WTC11 (cell line): ENCODE results near the gene DUSP19. TPM values are rescaled to one million over a fixed set of nuclear protein-coding genes. Genes with fewer than 3 reads are reported as not detected.

ENCODE experiments used
- ATAC-seq: fragments of 200-7000 bp; cut with Tn5 transposase; 2 replicates; pipeline ENCODE4 v1.10.0; 2021; ENCODE audit warnings: mild to moderate bottlenecking, moderate library complexity
- CTCF ChIA-PET: fragments of 300-600 bp; sonication (Branson Sonifier 250); formaldehyde crosslinking; loops from one replicate; lab custom pipeline; 2021; ENCODE audit warnings: antibody characterized with exemption; lab: Charles Lee
- POLR2A ChIA-PET: fragments of 350-600 bp; sonication (Branson Sonifier 250); formaldehyde crosslinking; loops from one replicate; lab custom pipeline; 2021; ENCODE audit warnings: antibody characterized with exemption; lab: Charles Lee
- DNase-seq: peaks from one replicate; pipeline ENCODE4 v3.0.0; 2021; ENCODE audit warnings: low spot score
- H3K27ac Mint-ChIP-seq: 2 replicates; pipeline ENCODE4 v1.8.0; 2021; ENCODE audit warnings: mixed read lengths
- H3K27me3 Mint-ChIP-seq: 2 replicates; pipeline ENCODE4 v1.8.0; 2021; ENCODE audit warnings: low read depth, mild to moderate bottlenecking, moderate library complexity, mixed read lengths
- H3K36me3 Mint-ChIP-seq: 2 replicates; pipeline ENCODE4 v1.8.0; 2021; ENCODE audit warnings: mixed read lengths
- H3K4me1 Mint-ChIP-seq: 2 replicates; pipeline ENCODE4 v1.8.0; 2022; ENCODE audit warnings: mixed read lengths
- H3K4me3 Mint-ChIP-seq: 2 replicates; pipeline ENCODE4 v1.8.0; 2021; ENCODE audit warnings: mild to moderate bottlenecking, moderate library complexity, mixed read lengths
- H3K9me3 Mint-ChIP-seq: 2 replicates; pipeline ENCODE4 v1.8.0; 2021; ENCODE audit warnings: mixed read lengths
- AFF4 ChIP-seq: sonication (generic); formaldehyde crosslinking; IDR thresholded peaks from 2 replicates; pipeline ENCODE4 v1.8.1; 2023; ENCODE audit warnings: mild to moderate bottlenecking, missing genetic modification reagents, borderline replicate concordance
- AR ChIP-seq: fragments of 250-450 bp; sonication (Bioruptor Pico); IDR thresholded peaks from 2 replicates; pipeline ENCODE4 v1.9.0; 2021; ENCODE audit warnings: mild to moderate bottlenecking
- CBFB ChIP-seq: sonication (generic); formaldehyde crosslinking; IDR thresholded peaks from 2 replicates; pipeline ENCODE4 v1.8.1; 2022; ENCODE audit warnings: mild to moderate bottlenecking, low read depth, missing genetic modification reagents
- E2F1 ChIP-seq: sonication (generic); formaldehyde crosslinking; IDR thresholded peaks from 2 replicates; pipeline ENCODE4 v1.8.0; 2022; ENCODE audit warnings: mild to moderate bottlenecking, missing genetic modification reagents
- EMX1 ChIP-seq: fragments of 250-450 bp; sonication (Bioruptor Pico); IDR thresholded peaks from 2 replicates; pipeline ENCODE4 v1.8.0; 2021; ENCODE audit warnings: mild to moderate bottlenecking
- FOXP4 ChIP-seq: sonication (generic); formaldehyde crosslinking; IDR thresholded peaks from 2 replicates; pipeline ENCODE4 v1.8.0; 2022; ENCODE audit warnings: mild to moderate bottlenecking, missing genetic modification reagents
- PREB ChIP-seq: sonication (generic); formaldehyde crosslinking; IDR thresholded peaks from 2 replicates; pipeline ENCODE4 v1.8.1; 2022; ENCODE audit warnings: mild to moderate bottlenecking, missing genetic modification reagents, moderate library complexity, borderline replicate concordance
- SMAD4 ChIP-seq: sonication (generic); formaldehyde crosslinking; IDR thresholded peaks from 2 replicates; pipeline ENCODE4 v1.8.0; 2022; ENCODE audit warnings: mild to moderate bottlenecking, missing genetic modification reagents
- SOX15 ChIP-seq: fragments of 250-450 bp; sonication (Bioruptor Pico); IDR thresholded peaks from 2 replicates; pipeline ENCODE4 v1.9.0; 2021; ENCODE audit warnings: mild to moderate bottlenecking
- ZBTB21 ChIP-seq: sonication (generic); formaldehyde crosslinking; IDR thresholded peaks from 2 replicates; pipeline ENCODE4 v1.8.1; 2023; ENCODE audit warnings: mild to moderate bottlenecking, missing genetic modification reagents, borderline replicate concordance
- ZNF281 ChIP-seq: sonication (generic); formaldehyde crosslinking; IDR thresholded peaks from 2 replicates; pipeline ENCODE4 v1.8.0; 2023; ENCODE audit warnings: mild to moderate bottlenecking, missing genetic modification reagents
- total RNA-seq: library from RNA; stranded (reverse); gene quantifications from 3 replicates; pipeline ENCODE4 v1.2.3, GENCODE V29; 2021
- TF ChIP-seq, protein P1 (sequence below): sonication (generic); formaldehyde crosslinking; IDR thresholded peaks from 2 replicates; pipeline ENCODE4 v1.8.0; 2022; ENCODE audit warnings: mild to moderate bottlenecking, missing genetic modification reagents
- TF ChIP-seq, protein P2 (sequence below): fragments of 250-450 bp; sonication (Bioruptor Pico); IDR thresholded peaks from 2 replicates; pipeline ENCODE4 v1.9.0; 2021; ENCODE audit warnings: mild to moderate bottlenecking, borderline replicate concordance

The DUSP19 gene
- total RNA-seq, 1 experiment from 2014 or later: 3.9 TPM

DNA sequence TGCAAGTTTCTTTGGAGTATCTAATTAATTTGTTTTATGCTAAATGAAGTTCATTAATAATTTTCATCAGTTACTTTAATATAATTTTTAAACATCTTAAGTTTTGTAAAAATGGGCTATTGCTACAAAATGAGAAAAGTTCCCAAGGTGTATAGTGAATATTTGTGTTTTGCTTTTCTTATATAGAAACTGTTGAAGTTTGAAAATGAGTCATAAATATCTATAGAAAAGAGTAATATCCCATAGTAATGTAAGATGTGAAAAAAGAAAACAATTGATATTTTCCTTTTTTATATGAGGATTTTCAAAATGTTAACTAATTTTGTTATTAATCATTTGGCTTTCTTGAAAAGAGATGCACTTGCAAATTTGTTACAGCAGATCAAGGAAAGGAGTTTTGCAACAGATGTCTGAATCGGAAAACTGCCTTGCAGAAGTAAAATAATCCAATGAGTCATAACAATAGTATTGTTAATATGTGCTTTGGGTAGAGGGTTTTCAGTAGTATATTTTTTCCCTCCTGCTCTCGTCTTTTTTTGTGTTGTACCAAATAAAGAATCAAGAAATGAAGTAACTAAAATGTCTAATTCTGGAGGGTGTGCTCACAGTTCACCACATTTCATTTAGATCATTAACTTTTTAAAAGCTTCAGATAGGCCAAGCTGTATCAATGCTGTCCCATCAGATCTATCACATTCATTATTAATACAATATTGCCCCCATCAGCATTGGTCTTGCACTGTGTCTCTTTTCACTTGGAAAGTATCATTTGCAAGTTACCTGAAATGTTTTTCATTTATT lies 15.5 kb downstream of the DUSP19 start (continued):
- no peak for TF ChIP-seq E2F1 (CRISPR knock-in tag)

DNA sequence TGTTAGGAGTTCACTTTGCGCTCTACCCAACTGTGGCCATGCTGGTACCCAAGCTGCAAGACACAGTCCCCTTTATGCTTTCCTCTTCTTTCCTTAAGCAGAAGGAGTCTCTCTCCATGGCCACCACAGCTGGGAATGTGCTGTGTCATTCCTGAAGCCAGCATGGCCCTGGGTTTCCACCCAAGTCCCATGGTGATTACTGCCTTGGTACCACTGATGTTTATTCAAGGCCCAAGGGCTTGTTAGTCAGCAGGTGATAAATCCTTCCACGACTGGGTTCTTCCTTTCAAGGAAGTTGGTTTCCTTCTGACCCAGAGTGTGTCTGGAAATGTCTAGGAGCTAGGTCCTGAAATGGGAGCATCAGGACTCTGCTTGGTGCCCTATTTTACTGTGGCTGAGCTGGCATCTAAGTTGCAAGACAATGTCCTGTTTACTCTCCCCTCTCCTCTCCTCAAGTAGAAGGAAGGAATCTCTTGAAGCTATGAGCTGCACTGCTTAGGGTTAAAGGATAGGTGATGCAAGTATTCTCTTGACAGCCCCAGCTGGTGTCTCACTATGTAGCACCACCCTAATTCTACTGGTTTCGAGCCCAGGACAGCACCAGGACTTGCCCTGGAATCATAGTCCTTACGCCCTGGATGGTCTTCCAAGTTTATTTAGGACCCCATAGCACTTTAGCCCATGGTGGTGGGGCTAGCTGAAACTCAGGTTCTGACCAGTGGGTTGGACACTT lies 27.0 kb downstream of the DUSP19 start:
- Mint-ChIP-seq H3K36me3 (no peaks in the 10 kb centered on the region), H3K27me3 (no peaks in the 10 kb centered on the region), H3K9me3 (no peaks in the 10 kb centered on the region), H3K4me1 (no peaks in the 10 kb centered on the region), H3K27ac (no peak overlapping the region), H3K4me3 (no peak overlapping the region)
- DNase-seq (no peak), ATAC-seq (no peak)
- ChIA-PET CTCF (no interaction called here), POLR2A (no interaction called here)
- no peak for TF ChIP-seq CBFB
- TF ChIP-seq ZNF281 (CRISPR knock-in tag): no peak
- no peak for TF ChIP-seq EMX1 (CRISPR knock-in tag)
- no peak for TF ChIP-seq AR (CRISPR knock-in tag)
- TF ChIP-seq, protein P1, sequence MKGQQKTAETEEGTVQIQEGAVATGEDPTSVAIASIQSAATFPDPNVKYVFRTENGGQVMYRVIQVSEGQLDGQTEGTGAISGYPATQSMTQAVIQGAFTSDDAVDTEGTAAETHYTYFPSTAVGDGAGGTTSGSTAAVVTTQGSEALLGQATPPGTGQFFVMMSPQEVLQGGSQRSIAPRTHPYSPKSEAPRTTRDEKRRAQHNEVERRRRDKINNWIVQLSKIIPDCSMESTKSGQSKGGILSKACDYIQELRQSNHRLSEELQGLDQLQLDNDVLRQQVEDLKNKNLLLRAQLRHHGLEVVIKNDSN: no peak
- no peak for TF ChIP-seq PREB (CRISPR knock-in tag)
- no peak for TF ChIP-seq FOXP4
- no peak for TF ChIP-seq SMAD4 (CRISPR knock-in tag)
- no peak for TF ChIP-seq AFF4 (CRISPR knock-in tag)
- TF ChIP-seq SOX15 (CRISPR knock-in tag): no peak
- TF ChIP-seq, protein P2, sequence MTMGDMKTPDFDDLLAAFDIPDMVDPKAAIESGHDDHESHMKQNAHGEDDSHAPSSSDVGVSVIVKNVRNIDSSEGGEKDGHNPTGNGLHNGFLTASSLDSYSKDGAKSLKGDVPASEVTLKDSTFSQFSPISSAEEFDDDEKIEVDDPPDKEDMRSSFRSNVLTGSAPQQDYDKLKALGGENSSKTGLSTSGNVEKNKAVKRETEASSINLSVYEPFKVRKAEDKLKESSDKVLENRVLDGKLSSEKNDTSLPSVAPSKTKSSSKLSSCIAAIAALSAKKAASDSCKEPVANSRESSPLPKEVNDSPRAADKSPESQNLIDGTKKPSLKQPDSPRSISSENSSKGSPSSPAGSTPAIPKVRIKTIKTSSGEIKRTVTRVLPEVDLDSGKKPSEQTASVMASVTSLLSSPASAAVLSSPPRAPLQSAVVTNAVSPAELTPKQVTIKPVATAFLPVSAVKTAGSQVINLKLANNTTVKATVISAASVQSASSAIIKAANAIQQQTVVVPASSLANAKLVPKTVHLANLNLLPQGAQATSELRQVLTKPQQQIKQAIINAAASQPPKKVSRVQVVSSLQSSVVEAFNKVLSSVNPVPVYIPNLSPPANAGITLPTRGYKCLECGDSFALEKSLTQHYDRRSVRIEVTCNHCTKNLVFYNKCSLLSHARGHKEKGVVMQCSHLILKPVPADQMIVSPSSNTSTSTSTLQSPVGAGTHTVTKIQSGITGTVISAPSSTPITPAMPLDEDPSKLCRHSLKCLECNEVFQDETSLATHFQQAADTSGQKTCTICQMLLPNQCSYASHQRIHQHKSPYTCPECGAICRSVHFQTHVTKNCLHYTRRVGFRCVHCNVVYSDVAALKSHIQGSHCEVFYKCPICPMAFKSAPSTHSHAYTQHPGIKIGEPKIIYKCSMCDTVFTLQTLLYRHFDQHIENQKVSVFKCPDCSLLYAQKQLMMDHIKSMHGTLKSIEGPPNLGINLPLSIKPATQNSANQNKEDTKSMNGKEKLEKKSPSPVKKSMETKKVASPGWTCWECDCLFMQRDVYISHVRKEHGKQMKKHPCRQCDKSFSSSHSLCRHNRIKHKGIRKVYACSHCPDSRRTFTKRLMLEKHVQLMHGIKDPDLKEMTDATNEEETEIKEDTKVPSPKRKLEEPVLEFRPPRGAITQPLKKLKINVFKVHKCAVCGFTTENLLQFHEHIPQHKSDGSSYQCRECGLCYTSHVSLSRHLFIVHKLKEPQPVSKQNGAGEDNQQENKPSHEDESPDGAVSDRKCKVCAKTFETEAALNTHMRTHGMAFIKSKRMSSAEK: no peak
- no peak for TF ChIP-seq ZBTB21
